ENCODE measurements around the gene ARHGEF28.

Gene ARHGEF28

GRCh38 chr5:73640861-73641320 lies 14.9 kb downstream of the ARHGEF28 start:
- Histone ChIP-seq H3K4me1 (ENCODE audit: control insufficient read depth, low read length) (no peaks in the 10 kb centered on the region), H3K36me3 (ENCODE audit: control insufficient read depth, low read length) (no peaks in the 10 kb centered on the region), H3K9me3 (ENCODE audit: control insufficient read depth, insufficient read depth, low read length) (no peaks in the 10 kb centered on the region), H3K4me2 (ENCODE audit: low read length) (no peak overlapping the region), H3K4me3 (ENCODE audit: low read length) (no peak overlapping the region), H3K79me2 (ENCODE audit: control insufficient read depth, low read length) (no peaks in the 10 kb centered on the region), H4K20me1 (ENCODE audit: control insufficient read depth, insufficient read depth, low read depth, low read length) (no peaks in the 10 kb centered on the region), H3K27me3 (ENCODE audit: control insufficient read depth, low read length) (no peaks in the 10 kb centered on the region), H3K27ac (ENCODE audit: low read depth, low read length) (no peak overlapping the region), H3K9me2 (replicated peaks; ENCODE audit: control insufficient read depth, low read length) (no peaks in the 10 kb centered on the region), H3F3A (ENCODE audit: control insufficient read depth, insufficient read depth) (no peaks in the 10 kb centered on the region)
- TF ChIP-seq EZH2phosphoT487 (IDR thresholded peaks at IDR 0.05; ENCODE audit: borderline replicate concordance, low read length) (no peak), CTCF (IDR thresholded peaks at IDR 0.05; ENCODE audit: low read depth, low read length, poor library complexity, severe bottlenecking) (no peak)

- no peaks in the 10 kb centered on the region for H3K4me1 ChIP-seq (ENCODE audit: control insufficient read depth, low read length)
- no peaks in the 10 kb centered on the region for H3F3A ChIP-seq (ENCODE audit: control insufficient read depth, insufficient read depth)
- H3K9me2 ChIP-seq (replicated peaks; ENCODE audit: control insufficient read depth, low read length) = no peaks in the 10 kb centered on the region
- H3K27me3 ChIP-seq (ENCODE audit: control insufficient read depth, low read length) = no peaks in the 10 kb centered on the region
- no peaks in the 10 kb centered on the region for H3K79me2 ChIP-seq (ENCODE audit: control insufficient read depth, low read length)
- no peaks in the 10 kb centered on the region for H4K20me1 ChIP-seq (ENCODE audit: control insufficient read depth, insufficient read depth, low read depth, low read length)
- no peak overlapping the region for H3K27ac ChIP-seq (ENCODE audit: low read depth, low read length)
- TF ChIP-seq CTCF (IDR thresholded peaks at IDR 0.05; ENCODE audit: low read depth, low read length, poor library complexity, severe bottlenecking) = no peak
- TF ChIP-seq EZH2phosphoT487 (IDR thresholded peaks at IDR 0.05; ENCODE audit: borderline replicate concordance, low read length) = no peak
- no peak overlapping the region for H3K4me2 ChIP-seq (ENCODE audit: low read length)
- no peak overlapping the region for H3K4me3 ChIP-seq (ENCODE audit: low read length)
- no peaks in the 10 kb centered on the region for H3K9me3 ChIP-seq (ENCODE audit: control insufficient read depth, insufficient read depth, low read length)
- H3K36me3 ChIP-seq (ENCODE audit: control insufficient read depth, low read length) = no peaks in the 10 kb centered on the region
Measured at GRCh38 chr5:73641811-73642210, 15.8 kb downstream of the ARHGEF28 start.

GRCh38 chr5:73642344-73642743 lies 16.3 kb downstream of the ARHGEF28 start:
- no peaks in the 10 kb centered on the region for H3F3A ChIP-seq (ENCODE audit: control insufficient read depth, insufficient read depth)
- H3K9me2 ChIP-seq (replicated peaks; ENCODE audit: control insufficient read depth, low read length) = no peaks in the 10 kb centered on the region
- TF ChIP-seq CTCF (IDR thresholded peaks at IDR 0.05; ENCODE audit: low read depth, low read length, poor library complexity, severe bottlenecking) = no peak
- no peak for TF ChIP-seq EZH2phosphoT487 (IDR thresholded peaks at IDR 0.05; ENCODE audit: borderline replicate concordance, low read length)
- no peak overlapping the region for H3K4me3 ChIP-seq (ENCODE audit: low read length)
- H3K9me3 ChIP-seq (ENCODE audit: control insufficient read depth, insufficient read depth, low read length) = no peaks in the 10 kb centered on the region
- H3K4me1 ChIP-seq (ENCODE audit: control insufficient read depth, low read length) = no peaks in the 10 kb centered on the region
- no peak overlapping the region for H3K27ac ChIP-seq (ENCODE audit: low read depth, low read length)
- no peaks in the 10 kb centered on the region for H3K36me3 ChIP-seq (ENCODE audit: control insufficient read depth, low read length)
- no peaks in the 10 kb centered on the region for H3K27me3 ChIP-seq (ENCODE audit: control insufficient read depth, low read length)
- H3K4me2 ChIP-seq (ENCODE audit: low read length) = no peak overlapping the region
- no peaks in the 10 kb centered on the region for H4K20me1 ChIP-seq (ENCODE audit: control insufficient read depth, insufficient read depth, low read depth, low read length)
- H3K79me2 ChIP-seq (ENCODE audit: control insufficient read depth, low read length) = no peaks in the 10 kb centered on the region

Measured in DOHH2 (cell line).